ENCODE results near the gene IQCF5. TPM values are rescaled to one million over a fixed set of nuclear protein-coding genes. Genes with fewer than 3 reads are reported as not detected.

The IQCF5 gene
- total RNA-seq, 6 donors from 2014 or later: not detected

GRCh38 chr3:51897391-51897790 is 22.0 kb upstream of the IQCF5 start:
- Histone ChIP-seq H3K27ac (no peak overlapping the region), H3K4me1 (no peaks in the 10 kb centered on the region), H3K9me3 (no peaks in the 10 kb centered on the region), H3K27me3 (no peaks in the 10 kb centered on the region), H3K36me3 (no peaks in the 10 kb centered on the region), H3K4me3 (no peak overlapping the region)
- 92% methylated on average over 15 of the region's 15 CpGs for WGBS, 2 donors
- ATAC-seq (ENCODE audit: low FRiP score in 2 of 2) (no peak), DNase-seq (no peak)
- TF ChIP-seq EP300 (IDR thresholded peaks at IDR 0.05): no peak
- no peak for TF ChIP-seq CTCF (IDR thresholded peaks at IDR 0.05)
- no peak for TF ChIP-seq POLR2A (IDR thresholded peaks at IDR 0.05)
- no peak for TF ChIP-seq POLR2AphosphoS5 (IDR thresholded peaks at IDR 0.05)

- ATAC-seq (ENCODE audit: low FRiP score in 2 of 2) (no peak), DNase-seq (no peak)
- H3K4me1 ChIP-seq: no peaks in the 10 kb centered on the region
- H3K27ac ChIP-seq: no peak overlapping the region
- TF ChIP-seq POLR2A (IDR thresholded peaks at IDR 0.05): no peak
- TF ChIP-seq CTCF (IDR thresholded peaks at IDR 0.05): no peak
- TF ChIP-seq POLR2AphosphoS5 (IDR thresholded peaks at IDR 0.05): no peak
- TF ChIP-seq EP300 (IDR thresholded peaks at IDR 0.05): no peak
- 86 to 92% methylated on average over 10 of the region's 10 CpGs for WGBS, 2 donors
- no peaks in the 10 kb centered on the region for H3K9me3 ChIP-seq
- no peaks in the 10 kb centered on the region for H3K27me3 ChIP-seq
- H3K4me3 ChIP-seq: no peak overlapping the region
- H3K36me3 ChIP-seq: no peaks in the 10 kb centered on the region
Measured at GRCh38 chr3:51896607-51897305, 21.4 kb upstream of the IQCF5 start.

- H3K4me1 ChIP-seq: no peaks in the 10 kb centered on the region
- H3K36me3 ChIP-seq: no peaks in the 10 kb centered on the region
- H3K27ac ChIP-seq: no peak overlapping the region
- peak in 1 of 2 donors; percentile 71 for DNase-seq
- H3K27me3 ChIP-seq: no peaks in the 10 kb centered on the region
- no peak for ATAC-seq (ENCODE audit: low FRiP score in 2 of 2)
- H3K4me3 ChIP-seq: no peak overlapping the region
- TF ChIP-seq CTCF (IDR thresholded peaks at IDR 0.05) (no peak), EP300 (IDR thresholded peaks at IDR 0.05) (no peak), POLR2A (IDR thresholded peaks at IDR 0.05) (no peak), POLR2AphosphoS5 (IDR thresholded peaks at IDR 0.05) (no peak)
- 87 to 95% methylated on average over 7 to 16 of the region's 16 CpGs for WGBS, 2 donors
- H3K9me3 ChIP-seq: no peaks in the 10 kb centered on the region
Measured at GRCh38 chr3:51894939-51895338, 19.5 kb upstream of the IQCF5 start.

- ATAC-seq (ENCODE audit: low FRiP score in 2 of 2) (peak in 1 of 2 donors; percentile 37), DNase-seq (no peak)
- Histone ChIP-seq H3K36me3 (no peaks in the 10 kb centered on the region), H3K27ac (no peak overlapping the region), H3K9me3 (no peaks in the 10 kb centered on the region), H3K4me1 (no peaks in the 10 kb centered on the region), H3K27me3 (no peaks in the 10 kb centered on the region), H3K4me3 (no peak overlapping the region)
- TF ChIP-seq EP300 (IDR thresholded peaks at IDR 0.05): no peak
- TF ChIP-seq POLR2A (IDR thresholded peaks at IDR 0.05): no peak
- TF ChIP-seq CTCF (IDR thresholded peaks at IDR 0.05): no peak
- no peak for TF ChIP-seq POLR2AphosphoS5 (IDR thresholded peaks at IDR 0.05)
- 70 to 91% methylated on average over 3 to 4 of the region's 4 CpGs for WGBS, 2 donors
Measured at GRCh38 chr3:51894391-51894790, 19.0 kb upstream of the IQCF5 start.
